K562 (cell line): ENCODE data around the gene BZW2. TPM values are rescaled to one million over a fixed set of nuclear protein-coding genes. Genes with fewer than 3 reads are reported as not detected.
A peak's percentile ranks its signal among the peaks of the same experiment; 100 is the strongest.

Source experiments
- ATAC-seq: fragments of 200-7000 bp; cut with Tn5 transposase; 3 replicates; pipeline ENCODE4 v1.9.1; 2020; ENCODE audit warnings: moderate library complexity
- BruUV-seq: library from RNA; stranded (reverse); fragments of 400-500 nt; replicated peaks from 2 replicates; lab custom pipeline; 2021; lab: Mats Ljungman, UMichigan
- CTCF ChIA-PET: fragments of 300-600 bp; formaldehyde crosslinking; extraction: SDS; loops from one replicate; lab custom pipeline; 2021; ENCODE audit warnings: low intra/inter-chr PET ratio; lab: Yijun Ruan, JAX
- POLR2A ChIA-PET: fragments of 300-600, 350-650 bp; sonication (Branson Sonifier 250); formaldehyde crosslinking; extraction: SDS; loops from one replicate; lab custom pipeline; 2021; ENCODE audit warnings: antibody characterized with exemption, inconsistent platforms; lab: Yijun Ruan, JAX
- DNase-seq, 4 experiments: peaks; one replicate each; pipeline versions ENCODE4 v3.0.0 to v3.0.0-alpha.2; 2011 to 2018; ENCODE audit warnings: low spot score in 3 of 4, mixed read lengths in 3 of 4; ENCODE audit errors: extremely low read depth in 1 of 4
- FAIRE-seq: peaks from 2 replicates; lab custom pipeline; 2011; peaks lifted over from hg19 to GRCh38; lab: Jason Lieb, UNC
- H2AFZ ChIP-seq: 2 replicates; pipeline ENCODE4 v1.6.0; 2011; ENCODE audit warnings: low read depth, low read length, control low read depth, inconsistent platforms
- H3K27ac ChIP-seq: fragments of 200-600 bp; 3 replicates; pipeline ENCODE4 v1.8.0; 2011; ENCODE audit warnings: low read depth, mild to moderate bottlenecking, control low read depth, inconsistent platforms, low read length, moderate library complexity, mixed read lengths; ENCODE audit errors: extremely low read depth
- H3K27me3 ChIP-seq, 2 experiments: fragments of 300-600 bp in 1 of 2; 2 replicates in 1 of 2; 3 replicates in 1 of 2; pipeline versions ENCODE4 v1.6.0 to v1.8.0; 2011; ENCODE audit warnings: inconsistent platforms in 2 of 2, low read length in 2 of 2, mild to moderate bottlenecking in 1 of 2, mixed read lengths in 1 of 2, moderate library complexity in 1 of 2; ENCODE audit not compliant: control insufficient read depth in 2 of 2, insufficient read depth in 2 of 2
- H3K36me3 ChIP-seq: fragments of 300-600 bp; 3 replicates; pipeline ENCODE4 v1.8.0; 2011; ENCODE audit warnings: mild to moderate bottlenecking, low read length, inconsistent platforms; ENCODE audit not compliant: control insufficient read depth, insufficient read depth
- H3K4me1 ChIP-seq, 2 experiments: fragments of 200-600 bp in 1 of 2; replicated peaks in 1 of 2; 2 replicates in 1 of 2; 3 replicates in 1 of 2; pipeline versions ENCODE4 v1.5.1 to v1.8.0; 2011; ENCODE audit warnings: inconsistent platforms in 2 of 2, low read length in 2 of 2, mild to moderate bottlenecking in 1 of 2, mixed read lengths in 1 of 2, moderate library complexity in 1 of 2; ENCODE audit not compliant: control insufficient read depth in 2 of 2, insufficient read depth in 2 of 2
- H3K4me2 ChIP-seq: 2 replicates; pipeline ENCODE4 v1.6.1; 2011; ENCODE audit warnings: low read length, control low read depth, inconsistent platforms, mixed read lengths; ENCODE audit not compliant: insufficient read depth
- H3K4me3 ChIP-seq: fragments of 200-600 bp; sonication (generic), shearing (Covaris generic); 2 replicates; pipeline ENCODE4 v1.5.1; 2016; ENCODE audit warnings: control low read depth, inconsistent platforms
- H3K79me2 ChIP-seq: fragments of 200-600 bp; 3 replicates; pipeline ENCODE4 v1.8.0; 2011; ENCODE audit warnings: low read length, inconsistent platforms; ENCODE audit not compliant: control insufficient read depth, insufficient read depth
- H3K9ac ChIP-seq, 2 experiments: 2 replicates each; pipeline versions ENCODE4 v1.6.0 to v1.6.1; 2011; ENCODE audit warnings: low read depth in 2 of 2, low read length in 2 of 2, control low read depth in 1 of 2, inconsistent platforms in 1 of 2, mild to moderate bottlenecking in 1 of 2, mixed read lengths in 1 of 2; ENCODE audit not compliant: insufficient read depth in 1 of 2
- H3K9me1 ChIP-seq: one replicate; pipeline ENCODE4 v1.6.0; 2011; ENCODE audit warnings: inconsistent platforms, mild to moderate bottlenecking, low read length, moderate library complexity; ENCODE audit not compliant: control insufficient read depth, insufficient read depth
- H3K9me3 ChIP-seq: replicated peaks from 2 replicates; pipeline ENCODE4 v1.5.1; 2011; ENCODE audit warnings: low read depth, low read length, inconsistent platforms; ENCODE audit not compliant: control insufficient read depth, insufficient read depth
- H4K20me1 ChIP-seq: replicated peaks from 2 replicates; pipeline ENCODE4 v1.6.1; 2011; ENCODE audit warnings: low read length, inconsistent platforms, mixed read lengths; ENCODE audit not compliant: control insufficient read depth, insufficient read depth
- CAMTA2 ChIP-seq: fragments of 250-450 bp; sonication (Bioruptor Pico); conservative IDR thresholded peaks from 2 replicates; pipeline ENCODE4 v1.5.1; 2022
- CEBPG ChIP-seq, 3 experiments: fragments of 200-800 bp in 1 of 3; sonication (Bioruptor generic) in 1 of 3; sonication (generic) in 1 of 3; formaldehyde crosslinking in 1 of 3; IDR thresholded peaks in 2 of 3; conservative IDR thresholded peaks in 1 of 3; 2 replicates each; pipeline versions ENCODE4 v1.6.1 to v1.8.0; 2016 to 2022; ENCODE audit warnings: missing compliant biosample characterization in 2 of 3, missing genetic modification characterization in 2 of 3, mild to moderate bottlenecking in 1 of 3, missing genetic modification reagents in 1 of 3
- MTA1 ChIP-seq: fragments of 450-650 bp; IDR thresholded peaks from 2 replicates; pipeline ENCODE4 v1.6.1; 2017; ENCODE audit warnings: borderline replicate concordance
- MXI1 ChIP-seq: IDR thresholded peaks from 2 replicates; pipeline ENCODE4 v1.6.1; 2011; ENCODE audit warnings: low read depth, mild to moderate bottlenecking, improper control_type of control experiment, low read length
- NEUROD1 ChIP-seq: fragments of 150-350 bp; IDR thresholded peaks from 2 replicates; pipeline ENCODE4 v1.6.1; 2014; ENCODE audit warnings: borderline replicate concordance, low read length, low read depth; ENCODE audit not compliant: partially characterized antibody
- NR4A1 ChIP-seq, 2 experiments: fragments of 250-450 bp in 1 of 2; fragments of 450-650 bp in 1 of 2; sonication (Bioruptor Pico) in 1 of 2; IDR thresholded peaks; 2 replicates each; pipeline versions ENCODE4 v1.4.0 to v1.6.1; 2016 to 2020; ENCODE audit warnings: mild to moderate bottlenecking in 2 of 2, missing compliant biosample characterization in 1 of 2, missing genetic modification characterization in 1 of 2, moderate library complexity in 1 of 2
- SRSF1 ChIP-seq: fragments of 200-400 bp; formaldehyde crosslinking; IDR thresholded peaks from 2 replicates; pipeline ENCODE4 v1.6.1; 2017; ENCODE audit warnings: mild to moderate bottlenecking, low read depth, low read length, moderate library complexity
- ZNF280B ChIP-seq: fragments of 250-450 bp; sonication (Bioruptor Pico); IDR thresholded peaks from 2 replicates; pipeline ENCODE4 v1.5.1; 2021; ENCODE audit warnings: mild to moderate bottlenecking
- ZNF449 ChIP-seq: fragments of 250-450 bp; sonication (Bioruptor Pico); IDR thresholded peaks from 2 replicates; pipeline ENCODE4 v1.8.0; 2022; ENCODE audit warnings: moderate library complexity, mild to moderate bottlenecking, inconsistent platforms
- ZNF507 ChIP-seq: conservative IDR thresholded peaks from 2 replicates; pipeline ENCODE4 v1.6.1; 2017; ENCODE audit warnings: missing genetic modification characterization, missing compliant biosample characterization
- ZNF668 ChIP-seq: fragments of 250-450 bp; sonication (Bioruptor Pico); IDR thresholded peaks from 2 replicates; pipeline ENCODE4 v1.8.0; 2022; ENCODE audit warnings: mild to moderate bottlenecking, inconsistent platforms
- WGBS: fragments of 100-300 bp; shearing (Covaris generic); methylation state at CpG from one replicate; pipeline ENCODE4 v1.1.6; 2016; ENCODE audit warnings: low coverage, mixed read lengths; ENCODE audit not compliant: insufficient coverage; ENCODE audit errors: missing lambda C conversion rate; 5-methylcytosine and 5-hydroxymethylcytosine counted together
- in situ Hi-C: fragments of 300-500 bp; cut with MboI; formaldehyde crosslinking; loops from 4 replicates; pipeline ENCODE4 v1.15.0; 2018; ENCODE audit warnings: inconsistent platforms, mixed read lengths
- intact Hi-C: fragments of 100-400 bp; cut with micrococcal nuclease; formaldehyde crosslinking; loops from 2 replicates; pipeline ENCODE4 v1.14.2; 2022
- polyA plus RNA-seq, 8 experiments: library from polyadenylated mRNA; depleted of rRNA in 4 of 8; stranded (reverse) in 5 of 8; unstranded in 3 of 8; fragments of >200 nt; fragmentation: Nextera tagmentation in 2 of 8; fragmentation: Illumina TruSeq in 1 of 8; extraction: Ambion mirVana in 2 of 8; extraction: Trizol in 1 of 8; gene quantifications; 2 replicates each; pipeline versions ENCODE4 v1.2.1 to v1.2.3, GENCODE V29; 2011 to 2014; ENCODE audit warnings: inconsistent platforms in 1 of 8, missing spikeins in 1 of 8
- total RNA-seq, 7 experiments: library from RNA; depleted of rRNA in 6 of 7; stranded (reverse); fragments of >200 nt in 6 of 7; fragmentation: Illumina TruSeq in 2 of 7; extraction: Trizol in 2 of 7; gene quantifications; 2 replicates each; pipeline versions ENCODE4 v1.2.1 to v1.2.3, GENCODE V29; 2011 to 2021; ENCODE audit warnings: low replicate concordance in 1 of 7

BZW2 gene
- total and polyA plus RNA-seq, 9 of the 15 experiments (the other 6 are each of a cell fraction or from before 2014, with no cell fraction given): 140 to 316 (median 173) TPM

GRCh38 chr7:16668978-16669377 is 23.0 kb downstream of the BZW2 start:
- H3K27me3 ChIP-seq: no peaks in the 10 kb centered on the region
- 90% methylated on average over 5 of the region's 5 CpGs for WGBS
- no peak overlapping the region for H2AFZ ChIP-seq
- 0 out of 2 replicates have a peak, but pooled peaks cover 2% of the 10 kb centered on the region for H3K9me3 ChIP-seq
- H3K4me1 ChIP-seq: peaks cover 0 to 17% of the 10 kb centered on the region in 2 experiments; a peak in 3 of 5 replicates
- intact Hi-C loops (no loop called here), in situ Hi-C loops (no loop called here)
- no peak for FAIRE-seq
- H4K20me1 ChIP-seq: no peaks in the 10 kb centered on the region
- H3K36me3 ChIP-seq: peaks cover 88% of the 10 kb centered on the region
- TF ChIP-seq CAMTA2: no peak
- TF ChIP-seq CEBPG (CRISPR knock-in tag; IDR thresholded peaks at IDR 0.05): no peak
- TF ChIP-seq CEBPG (tag; conservative IDR thresholded peaks at IDR 0.05 in 1 of 2, IDR thresholded peaks at IDR 0.05 in 1 of 2): peak in 1 of 2 experiments; percentile 40; a peak in 1 of 4 replicates
- H3K9me1 ChIP-seq: no peaks in the 10 kb centered on the region
- no peak for DNase-seq
- BruUV-seq: no TSS peak
- peaks cover 86% of the 10 kb centered on the region for H3K79me2 ChIP-seq
- POLR2A ChIA-PET: interaction anchor here (1.2 to 2.0 kb wide), 2 partner anchors 11 to 23 kb away, joined by 5 to 13 read pairs; partner anchors contain the start of genes ANKMY2 and BZW2
- no peak for ATAC-seq
- no peak overlapping the region for H3K9ac ChIP-seq
- peak overlapping the region; percentile 77; the same call in 1 of the 3 replicates for H3K27ac ChIP-seq
- CTCF ChIA-PET: no interaction called here
- H3K4me2 ChIP-seq: no peak overlapping the region
- no peak overlapping the region for H3K4me3 ChIP-seq

- in situ Hi-C loops: no loop called here
- DNase-seq (no peak), ATAC-seq (no peak), FAIRE-seq (no peak)
- H3K9me1 ChIP-seq: no peaks in the 10 kb centered on the region
- ChIA-PET POLR2A (interaction anchor here (2.0 kb wide), 1 partner anchor 11 kb away, joined by 13 read pairs; no protein-coding TSS in a partner anchor), CTCF (no interaction called here)
- intact Hi-C loops: no loop called here
- TF ChIP-seq ZNF449 (CRISPR knock-in tag) (no peak), ZNF280B (no peak), NEUROD1 (no peak), SRSF1 (no peak), MTA1 (no peak), NR4A1 (CRISPR knock-in tag; IDR thresholded peaks at IDR 0.05) (no peak), NR4A1 (tag; IDR thresholded peaks at IDR 0.05) (no peak), ZNF507 (no peak), MXI1 (no peak), ZNF668 (CRISPR knock-in tag) (no peak)
- H3K4me3 ChIP-seq: no peak overlapping the region
- no peaks in the 10 kb centered on the region for H3K9me3 ChIP-seq
- no peaks in the 10 kb centered on the region for H3K27me3 ChIP-seq
- peaks cover 88% of the 10 kb centered on the region for H3K36me3 ChIP-seq
- 93% methylated on average over 2 of the region's 2 CpGs for WGBS
- peaks cover 0 to 13% of the 10 kb centered on the region in 2 experiments; a peak in 3 of 5 replicates for H3K4me1 ChIP-seq
- no peak overlapping the region for H2AFZ ChIP-seq
- H4K20me1 ChIP-seq: no peaks in the 10 kb centered on the region
- H3K9ac ChIP-seq: no peak overlapping the region
- no peak overlapping the region for H3K27ac ChIP-seq
- peaks cover 86% of the 10 kb centered on the region for H3K79me2 ChIP-seq
- no TSS peak for BruUV-seq
- no peak overlapping the region for H3K4me2 ChIP-seq
These were observed 23.6 kb downstream of the BZW2 start for GRCh38 chr7:16669581-16669980.
